ENCODE results near the gene AQR. TPM values are rescaled to one million over a fixed set of nuclear protein-coding genes. Genes with fewer than 3 reads are reported as not detected.

Gene AQR
- total and polyA plus RNA-seq, 3 donors from 2014 or later = 37.6 to 39.2 (median 38.5) TPM

DNA sequence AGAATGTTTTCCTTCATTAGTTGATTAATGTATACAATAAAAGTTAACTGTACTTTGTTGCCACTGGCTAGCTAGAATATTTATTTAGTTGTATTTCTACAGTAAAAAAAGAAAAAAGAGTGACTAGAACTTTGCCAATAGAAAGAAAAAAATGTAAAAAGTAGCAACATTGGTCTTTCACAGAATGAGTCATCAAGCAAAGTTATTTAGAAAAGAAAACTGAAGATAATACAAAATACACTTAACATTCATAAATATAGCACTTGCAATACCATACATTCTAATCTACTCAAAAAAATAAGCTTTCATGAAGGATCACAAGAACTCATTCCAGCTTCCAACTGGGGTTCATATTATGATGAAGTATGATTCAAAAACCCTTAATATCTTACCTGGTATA lies 83.4 kb downstream of the AQR start:
- TF ChIP-seq, protein P1, sequence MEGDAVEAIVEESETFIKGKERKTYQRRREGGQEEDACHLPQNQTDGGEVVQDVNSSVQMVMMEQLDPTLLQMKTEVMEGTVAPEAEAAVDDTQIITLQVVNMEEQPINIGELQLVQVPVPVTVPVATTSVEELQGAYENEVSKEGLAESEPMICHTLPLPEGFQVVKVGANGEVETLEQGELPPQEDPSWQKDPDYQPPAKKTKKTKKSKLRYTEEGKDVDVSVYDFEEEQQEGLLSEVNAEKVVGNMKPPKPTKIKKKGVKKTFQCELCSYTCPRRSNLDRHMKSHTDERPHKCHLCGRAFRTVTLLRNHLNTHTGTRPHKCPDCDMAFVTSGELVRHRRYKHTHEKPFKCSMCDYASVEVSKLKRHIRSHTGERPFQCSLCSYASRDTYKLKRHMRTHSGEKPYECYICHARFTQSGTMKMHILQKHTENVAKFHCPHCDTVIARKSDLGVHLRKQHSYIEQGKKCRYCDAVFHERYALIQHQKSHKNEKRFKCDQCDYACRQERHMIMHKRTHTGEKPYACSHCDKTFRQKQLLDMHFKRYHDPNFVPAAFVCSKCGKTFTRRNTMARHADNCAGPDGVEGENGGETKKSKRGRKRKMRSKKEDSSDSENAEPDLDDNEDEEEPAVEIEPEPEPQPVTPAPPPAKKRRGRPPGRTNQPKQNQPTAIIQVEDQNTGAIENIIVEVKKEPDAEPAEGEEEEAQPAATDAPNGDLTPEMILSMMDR (IDR thresholded peaks at IDR 0.05) = no peak
- TF ChIP-seq POLR2A (IDR thresholded peaks at IDR 0.05) = no peak
- Histone ChIP-seq H3K27ac (peak overlapping the region; percentile 26 to 28), H3K4me3 (no peak overlapping the region), H3K27me3 (no peaks in the 10 kb centered on the region), H3K4me1 (peaks cover 5% of the 10 kb centered on the region), H3K36me3 (ENCODE audit: low read depth, missing control alignments) (no peaks in the 10 kb centered on the region), H3K9me3 (no peaks in the 10 kb centered on the region)
- DNase-seq = no peak
- intact Hi-C loops (cut with DNase I; ENCODE audit: low total_unique reads) = no loop called here

- Histone ChIP-seq H3K27ac (no peak overlapping the region), H3K9me3 (no peaks in the 10 kb centered on the region), H3K36me3 (ENCODE audit: low read depth, missing control alignments) (no peaks in the 10 kb centered on the region), H3K27me3 (no peaks in the 10 kb centered on the region), H3K4me1 (peaks cover 6% of the 10 kb centered on the region), H3K4me3 (no peak overlapping the region)
- no peak for TF ChIP-seq POLR2A (IDR thresholded peaks at IDR 0.05)
- intact Hi-C loops (cut with DNase I; ENCODE audit: low total_unique reads) = no loop called here
- no peak for DNase-seq
- 96 to 99% methylated on average over 2 of the region's 2 CpGs for WGBS, 2 donors
Measured at GRCh38 chr15:34883633-34884032, 85.9 kb downstream of the AQR start.

- no peaks in the 10 kb centered on the region for H3K27me3 ChIP-seq
- no peak overlapping the region for H3K4me3 ChIP-seq
- H3K9me3 ChIP-seq = no peaks in the 10 kb centered on the region
- no peak for TF ChIP-seq POLR2A (IDR thresholded peaks at IDR 0.05)
- TF ChIP-seq, protein P1 (IDR thresholded peaks at IDR 0.05) = no peak
- 94 to 97% methylated on average over 1 of the region's 1 CpG for WGBS, 2 donors
- no peak for DNase-seq
- no peaks in the 10 kb centered on the region for H3K36me3 ChIP-seq (ENCODE audit: low read depth, missing control alignments)
- H3K4me1 ChIP-seq = peaks cover 8% of the 10 kb centered on the region
- H3K27ac ChIP-seq = no peak overlapping the region
- intact Hi-C loops (cut with DNase I; ENCODE audit: low total_unique reads) = no loop called here
Measured at GRCh38 chr15:34883042-34883441, 86.5 kb downstream of the AQR start.

DNA sequence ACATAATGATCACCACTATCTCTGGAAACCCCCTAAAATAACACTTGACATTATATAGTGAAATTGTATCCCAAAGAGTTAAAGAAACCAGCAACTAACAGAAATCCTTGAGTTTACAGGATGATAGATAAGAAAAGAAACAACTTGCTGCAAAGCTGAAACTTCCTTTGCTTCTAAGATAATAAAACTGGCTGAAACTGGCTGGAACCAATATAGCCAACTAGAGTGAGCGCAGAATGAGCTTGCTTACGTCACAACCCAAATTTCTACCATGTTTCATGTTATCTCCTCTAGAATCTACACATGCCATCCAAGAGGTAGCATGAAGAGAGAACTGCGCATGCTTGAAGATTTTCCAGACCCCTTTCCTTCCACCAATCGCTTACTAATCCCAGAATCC lies 90.4 kb downstream of the AQR start:
- 66 to 69% methylated on average over 4 of the region's 4 CpGs for WGBS, 2 donors
- Histone ChIP-seq H3K27me3 (no peaks in the 10 kb centered on the region), H3K36me3 (ENCODE audit: low read depth, missing control alignments) (no peaks in the 10 kb centered on the region), H3K4me1 (peaks cover 4% of the 10 kb centered on the region), H3K9me3 (no peaks in the 10 kb centered on the region), H3K4me3 (no peak overlapping the region), H3K27ac (peak overlapping the region; percentile 55 to 65)
- intact Hi-C loops (cut with DNase I; ENCODE audit: low total_unique reads) = no loop called here
- no peak for TF ChIP-seq POLR2A (IDR thresholded peaks at IDR 0.05)
- TF ChIP-seq, protein P1 (IDR thresholded peaks at IDR 0.05) = no peak
- DNase-seq = peak; percentile 33

DNA sequence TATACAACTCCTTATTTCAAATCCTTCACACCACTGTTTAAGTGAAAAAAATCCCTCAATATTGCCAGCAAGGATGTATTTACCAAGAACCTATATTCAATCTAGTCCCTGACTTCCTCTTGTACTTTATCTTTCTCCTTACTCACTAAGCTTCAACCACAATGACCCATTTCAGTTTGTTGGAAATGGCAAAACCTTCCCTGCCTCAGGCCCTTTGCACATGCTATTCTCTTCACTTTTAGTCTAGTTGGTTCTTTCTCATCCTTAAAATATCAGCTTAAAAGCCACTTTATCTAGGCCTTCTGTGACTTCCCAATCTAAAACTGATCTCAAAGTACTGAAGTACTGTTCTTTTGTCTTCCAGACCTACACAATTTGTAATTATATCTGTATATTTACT lies 92.9 kb downstream of the AQR start:
- H3K9me3 ChIP-seq = no peaks in the 10 kb centered on the region
- H3K36me3 ChIP-seq (ENCODE audit: low read depth, missing control alignments) = no peaks in the 10 kb centered on the region
- no peak overlapping the region for H3K27ac ChIP-seq
- intact Hi-C loops (cut with DNase I; ENCODE audit: low total_unique reads) = no loop called here
- H3K4me3 ChIP-seq = no peak overlapping the region
- no peak for DNase-seq
- no peaks in the 10 kb centered on the region for H3K27me3 ChIP-seq
- no peak for TF ChIP-seq POLR2A (IDR thresholded peaks at IDR 0.05)
- TF ChIP-seq, protein P1 (IDR thresholded peaks at IDR 0.05) = no peak
- H3K4me1 ChIP-seq = peaks cover 4% of the 10 kb centered on the region
